ENCODE measurements around the gene GIN1. TPM values are rescaled to one million over a fixed set of nuclear protein-coding genes. Genes with fewer than 3 reads are reported as not detected.

The GIN1 gene
- total and polyA plus RNA-seq, 2 donors (not counting 1 experiment from before 2014, with no cell fraction given), result 2.2 to 16.9 TPM

DNA sequence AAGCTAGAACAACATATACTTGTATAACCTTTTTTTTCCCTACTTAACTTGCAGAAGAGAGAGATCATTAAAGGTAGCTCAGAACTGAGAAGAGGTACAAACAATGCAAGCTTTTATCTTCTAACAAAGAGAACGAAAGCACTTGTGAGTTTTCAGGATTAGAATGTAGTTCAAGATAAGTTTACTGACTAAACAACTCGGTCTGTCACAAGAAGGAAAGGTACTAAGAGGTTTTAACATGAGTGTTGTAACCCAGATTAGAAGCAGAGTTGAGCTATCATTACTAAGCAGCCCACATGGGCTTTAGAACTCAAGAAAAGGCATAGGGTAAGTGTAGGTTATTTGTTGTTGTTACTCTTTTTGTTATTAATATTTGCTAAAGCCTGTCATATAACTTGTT, 25.2 kb downstream of the GIN1 start:
- H3K4me3 Mint-ChIP-seq, result no peak overlapping the region
- H4K20me1 ChIP-seq (ENCODE audit: control insufficient read depth, insufficient read depth, low read length, poor library complexity, severe bottlenecking), result no peaks in the 10 kb centered on the region
- ATAC-seq (ENCODE audit: low read depth), result no peak
- no peaks in the 10 kb centered on the region for H3K9me3 Mint-ChIP-seq (ENCODE audit: insufficient read depth)
- DNase-seq, result no peak
- intact Hi-C loops (cut with micrococcal nuclease), result no loop called here
- TF ChIP-seq, protein P1, sequence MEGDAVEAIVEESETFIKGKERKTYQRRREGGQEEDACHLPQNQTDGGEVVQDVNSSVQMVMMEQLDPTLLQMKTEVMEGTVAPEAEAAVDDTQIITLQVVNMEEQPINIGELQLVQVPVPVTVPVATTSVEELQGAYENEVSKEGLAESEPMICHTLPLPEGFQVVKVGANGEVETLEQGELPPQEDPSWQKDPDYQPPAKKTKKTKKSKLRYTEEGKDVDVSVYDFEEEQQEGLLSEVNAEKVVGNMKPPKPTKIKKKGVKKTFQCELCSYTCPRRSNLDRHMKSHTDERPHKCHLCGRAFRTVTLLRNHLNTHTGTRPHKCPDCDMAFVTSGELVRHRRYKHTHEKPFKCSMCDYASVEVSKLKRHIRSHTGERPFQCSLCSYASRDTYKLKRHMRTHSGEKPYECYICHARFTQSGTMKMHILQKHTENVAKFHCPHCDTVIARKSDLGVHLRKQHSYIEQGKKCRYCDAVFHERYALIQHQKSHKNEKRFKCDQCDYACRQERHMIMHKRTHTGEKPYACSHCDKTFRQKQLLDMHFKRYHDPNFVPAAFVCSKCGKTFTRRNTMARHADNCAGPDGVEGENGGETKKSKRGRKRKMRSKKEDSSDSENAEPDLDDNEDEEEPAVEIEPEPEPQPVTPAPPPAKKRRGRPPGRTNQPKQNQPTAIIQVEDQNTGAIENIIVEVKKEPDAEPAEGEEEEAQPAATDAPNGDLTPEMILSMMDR (IDR thresholded peaks at IDR 0.05), result no peak
- no peaks in the 10 kb centered on the region for H3K9me3 ChIP-seq (ENCODE audit: control extremely low read depth in 1 of 3, control insufficient read depth in 2 of 3, insufficient read depth in 1 of 3, low read length in 2 of 3)
- ChIA-PET CTCF (no interaction called here), POLR2A (no interaction called here)
- H3K4me2 ChIP-seq (replicated peaks; ENCODE audit: low read depth, low read length, poor library complexity, severe bottlenecking), result no peak overlapping the region
- H3K27ac ChIP-seq (ENCODE audit: low read length in 2 of 2), result no peak overlapping the region
- no peaks in the 10 kb centered on the region for H3K4me1 ChIP-seq (ENCODE audit: control insufficient read depth in 2 of 2, insufficient read depth in 2 of 2, low read length in 2 of 2)
- no peaks in the 10 kb centered on the region for H3K79me2 ChIP-seq (ENCODE audit: control insufficient read depth, insufficient read depth, low read length)
- WGBS (ENCODE audit: insufficient coverage), result 100% methylated on average over 1 of the region's 2 CpGs
- peaks cover 7 to 21% of the 10 kb centered on the region in 2 experiments for H3K36me3 ChIP-seq (replicated peaks in 1 of 2; ENCODE audit: control extremely low read depth in 1 of 2, control insufficient read depth in 1 of 2, extremely low read depth in 1 of 2, insufficient read depth in 2 of 2, low read length in 1 of 2)
- H3K27ac Mint-ChIP-seq, result no peak overlapping the region
- H3K27me3 Mint-ChIP-seq, result no peaks in the 10 kb centered on the region
- H2AFZ ChIP-seq (ENCODE audit: insufficient read depth, low read depth, low read length, poor library complexity, severe bottlenecking), result no peak overlapping the region
- H3K4me3 ChIP-seq (ENCODE audit: control extremely low read depth in 1 of 5, extremely low read depth in 1 of 5, insufficient read depth in 1 of 5, low read depth in 2 of 5, low read length in 4 of 5), result no peak overlapping the region
- H3K9ac ChIP-seq (ENCODE audit: low read length), result no peak overlapping the region
- no peaks in the 10 kb centered on the region for H3K4me1 Mint-ChIP-seq
- no peaks in the 10 kb centered on the region for H3K27me3 ChIP-seq (replicated peaks in 1 of 4; ENCODE audit: control extremely low read depth in 1 of 4, control insufficient read depth in 3 of 4, insufficient read depth in 4 of 4, low read length in 3 of 4)

DNA sequence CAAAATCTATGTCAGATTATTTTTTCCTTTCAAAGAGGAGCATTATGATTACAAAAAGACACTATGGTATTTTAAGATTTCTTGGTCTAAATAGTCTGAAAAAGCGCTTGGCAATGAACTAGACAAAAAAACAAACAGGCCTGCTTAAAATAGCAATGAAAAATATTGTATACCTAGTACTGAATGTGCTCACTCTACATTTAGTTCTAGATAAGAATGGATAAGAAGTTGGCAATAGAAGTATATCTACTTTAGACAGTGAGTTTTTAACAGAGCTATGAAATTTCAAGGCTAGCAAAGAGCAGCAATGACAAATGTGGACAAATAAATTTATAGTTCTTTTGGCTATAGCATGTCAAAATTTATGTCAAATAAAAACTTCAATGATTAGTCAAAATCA, 26.2 kb downstream of the GIN1 start:
- no peak overlapping the region for H3K9ac ChIP-seq (ENCODE audit: low read length)
- H3K4me3 Mint-ChIP-seq, result no peak overlapping the region
- CTCF ChIA-PET, result no interaction called here

More for the DNA sequence above, 26.2 kb downstream of the GIN1 start:
- Mint-ChIP-seq H3K27ac (no peak overlapping the region), H3K4me1 (no peaks in the 10 kb centered on the region), H3K27me3 (no peaks in the 10 kb centered on the region), H3K9me3 (ENCODE audit: insufficient read depth) (no peaks in the 10 kb centered on the region)
- no peak for ATAC-seq (ENCODE audit: low read depth)
- POLR2A ChIA-PET, result no interaction called here
- no peaks in the 10 kb centered on the region for H3K27me3 ChIP-seq (replicated peaks in 1 of 4; ENCODE audit: control extremely low read depth in 1 of 4, control insufficient read depth in 3 of 4, insufficient read depth in 4 of 4, low read length in 3 of 4)
- no peak overlapping the region for H2AFZ ChIP-seq (ENCODE audit: insufficient read depth, low read depth, low read length, poor library complexity, severe bottlenecking)
- H3K79me2 ChIP-seq (ENCODE audit: control insufficient read depth, insufficient read depth, low read length), result no peaks in the 10 kb centered on the region
- intact Hi-C loops (cut with micrococcal nuclease), result no loop called here
- WGBS (ENCODE audit: insufficient coverage), result no CpG with 5 or more reads among the region's 1 CpG
- H3K4me3 ChIP-seq (ENCODE audit: control extremely low read depth in 1 of 5, extremely low read depth in 1 of 5, insufficient read depth in 1 of 5, low read depth in 2 of 5, low read length in 4 of 5), result no peak overlapping the region
- H3K9me3 ChIP-seq (ENCODE audit: control extremely low read depth in 1 of 3, control insufficient read depth in 2 of 3, insufficient read depth in 1 of 3, low read length in 2 of 3), result no peaks in the 10 kb centered on the region
- TF ChIP-seq EZH2 (IDR thresholded peaks at IDR 0.05; ENCODE audit: borderline replicate concordance, insufficient read depth, low read depth, low read length, poor library complexity, severe bottlenecking), result no peak
- TF ChIP-seq, protein P1 (IDR thresholded peaks at IDR 0.05), result no peak
- no peaks in the 10 kb centered on the region for H4K20me1 ChIP-seq (ENCODE audit: control insufficient read depth, insufficient read depth, low read length, poor library complexity, severe bottlenecking)
- H3K36me3 ChIP-seq (replicated peaks in 1 of 2; ENCODE audit: control extremely low read depth in 1 of 2, control insufficient read depth in 1 of 2, extremely low read depth in 1 of 2, insufficient read depth in 2 of 2, low read length in 1 of 2), result peaks cover 7 to 21% of the 10 kb centered on the region in 2 experiments
- no peaks in the 10 kb centered on the region for H3K4me1 ChIP-seq (ENCODE audit: control insufficient read depth in 2 of 2, insufficient read depth in 2 of 2, low read length in 2 of 2)
- no peak overlapping the region for H3K4me2 ChIP-seq (replicated peaks; ENCODE audit: low read depth, low read length, poor library complexity, severe bottlenecking)
- H3K27ac ChIP-seq (ENCODE audit: low read length in 2 of 2), result no peak overlapping the region
- DNase-seq, result no peak
